Natural killer cell (primary cell): ENCODE data around the gene FSIP1. TPM values are rescaled to one million over a fixed set of nuclear protein-coding genes. Genes with fewer than 3 reads are reported as not detected.

ENCODE experiments used
- ATAC-seq, 3 donors: fragments of 150-1000 bp in 2 of 3; fragments of 200-7000 bp in 1 of 3; cut with Tn5 transposase; 1 replicate in 1 of 3; 2 replicates in 2 of 3; pipeline ENCODE4 v1.10.0; 2021; ENCODE audit warnings: mild to moderate bottlenecking in 2 of 3, moderate library complexity in 2 of 3
- DNase-seq, 2 donors: peaks; one replicate each; pipeline versions ENCODE4 v3.0.0 to v3.0.0-alpha.2; 2013 to 2021; ENCODE audit warnings: mixed read lengths in 1 of 2
- H3K27ac ChIP-seq: one replicate; pipeline ENCODE4 v1.5.1; 2013; ENCODE audit warnings: mild to moderate bottlenecking, low read length
- H3K27me3 ChIP-seq: one replicate; pipeline ENCODE4 v1.6.1; 2013; ENCODE audit warnings: low read length; ENCODE audit not compliant: control insufficient read depth, insufficient read depth
- H3K36me3 ChIP-seq: one replicate; pipeline ENCODE4 v1.6.1; 2013; ENCODE audit warnings: low read length; ENCODE audit not compliant: control insufficient read depth, insufficient read depth
- H3K4me1 ChIP-seq: one replicate; pipeline ENCODE4 v1.6.1; 2013; ENCODE audit warnings: low read length; ENCODE audit not compliant: control insufficient read depth, insufficient read depth
- H3K4me3 ChIP-seq: one replicate; pipeline ENCODE4 v1.5.1; 2013; ENCODE audit warnings: low read length
- H3K9me3 ChIP-seq: one replicate; pipeline ENCODE4 v1.6.1; 2013; ENCODE audit warnings: low read length; ENCODE audit not compliant: control insufficient read depth, insufficient read depth
- H3K27ac Mint-ChIP-seq, 2 donors: one replicate each; pipeline ENCODE4 v1.8.0; 2022; ENCODE audit warnings: mild to moderate bottlenecking in 2 of 2, mixed read lengths in 2 of 2, moderate library complexity in 1 of 2
- H3K27me3 Mint-ChIP-seq, 2 donors: one replicate each; pipeline ENCODE4 v1.8.0; 2022; ENCODE audit warnings: low read depth in 2 of 2, mixed read lengths in 2 of 2
- H3K36me3 Mint-ChIP-seq: one replicate; pipeline ENCODE4 v1.8.0; 2022; ENCODE audit warnings: mixed read lengths
- H3K4me1 Mint-ChIP-seq, 2 donors: one replicate each; pipeline ENCODE4 v1.8.0; 2022; ENCODE audit warnings: mixed read lengths in 2 of 2
- H3K4me3 Mint-ChIP-seq: one replicate; pipeline ENCODE4 v1.8.0; 2022; ENCODE audit warnings: mild to moderate bottlenecking, moderate library complexity, mixed read lengths
- H3K9me3 Mint-ChIP-seq, 2 donors: one replicate each; pipeline ENCODE4 v1.8.0; 2022; ENCODE audit warnings: mixed read lengths in 2 of 2
- CTCF ChIP-seq: fragments of 200-600 bp; IDR thresholded peaks from one replicate; pipeline ENCODE4 v1.8.0; 2022; ENCODE audit warnings: antibody characterized with exemption
- WGBS: methylation state at CpG from one replicate; pipeline ENCODE4 v1.1.7; 2013; ENCODE audit warnings: missing lambda C conversion rate; ENCODE audit not compliant: insufficient coverage; 5-methylcytosine and 5-hydroxymethylcytosine counted together
- intact Hi-C: fragments of 100-400 bp; cut with micrococcal nuclease; formaldehyde crosslinking; loops from one replicate; pipeline ENCODE4 v1.14.2; 2022
- total RNA-seq, 4 donors: library from RNA; stranded (reverse); fragments of 120-200 nt in 1 of 4; gene quantifications; one replicate each; pipeline versions ENCODE4 v1.2.3 to v1.2.4, GENCODE V29; 2013 to 2022

The FSIP1 gene
- total RNA-seq, 3 donors from 2014 or later (not counting 1 experiment from before 2014, with no cell fraction given) = 1.1 to 2.3 (median 1.8) TPM

- peaks cover 14% of the 10 kb centered on the region for H3K4me1 ChIP-seq
- no peaks in the 10 kb centered on the region for H3K27me3 Mint-ChIP-seq
- DNase-seq = no peak
- H3K36me3 ChIP-seq = no peaks in the 10 kb centered on the region
- H3K36me3 Mint-ChIP-seq = peaks cover 32% of the 10 kb centered on the region
- H3K4me3 Mint-ChIP-seq = peak overlapping the region; percentile 68
- intact Hi-C loops = loop anchor here (2.0 kb wide), 1 partner anchor 13 kb away; no protein-coding TSS in a partner anchor
- peak overlapping the region; percentile 55 for H3K27ac ChIP-seq
- H3K27ac Mint-ChIP-seq = peak overlapping the region; percentile 90 to 91
- WGBS = 79% methylated on average over 4 of the region's 4 CpGs
- no peak for TF ChIP-seq CTCF
- H3K4me3 ChIP-seq = no peak overlapping the region
- H3K9me3 Mint-ChIP-seq = peaks cover 0 to 19% of the 10 kb centered on the region in 2 donors
- ATAC-seq = no peak
- H3K9me3 ChIP-seq = peaks cover 19% of the 10 kb centered on the region
- no peaks in the 10 kb centered on the region for H3K27me3 ChIP-seq
- peaks cover 44 to 47% of the 10 kb centered on the region in 2 donors for H3K4me1 Mint-ChIP-seq
Measured at GRCh38 chr15:39609166-39609916, 173.3 kb downstream of the FSIP1 start.

DNA sequence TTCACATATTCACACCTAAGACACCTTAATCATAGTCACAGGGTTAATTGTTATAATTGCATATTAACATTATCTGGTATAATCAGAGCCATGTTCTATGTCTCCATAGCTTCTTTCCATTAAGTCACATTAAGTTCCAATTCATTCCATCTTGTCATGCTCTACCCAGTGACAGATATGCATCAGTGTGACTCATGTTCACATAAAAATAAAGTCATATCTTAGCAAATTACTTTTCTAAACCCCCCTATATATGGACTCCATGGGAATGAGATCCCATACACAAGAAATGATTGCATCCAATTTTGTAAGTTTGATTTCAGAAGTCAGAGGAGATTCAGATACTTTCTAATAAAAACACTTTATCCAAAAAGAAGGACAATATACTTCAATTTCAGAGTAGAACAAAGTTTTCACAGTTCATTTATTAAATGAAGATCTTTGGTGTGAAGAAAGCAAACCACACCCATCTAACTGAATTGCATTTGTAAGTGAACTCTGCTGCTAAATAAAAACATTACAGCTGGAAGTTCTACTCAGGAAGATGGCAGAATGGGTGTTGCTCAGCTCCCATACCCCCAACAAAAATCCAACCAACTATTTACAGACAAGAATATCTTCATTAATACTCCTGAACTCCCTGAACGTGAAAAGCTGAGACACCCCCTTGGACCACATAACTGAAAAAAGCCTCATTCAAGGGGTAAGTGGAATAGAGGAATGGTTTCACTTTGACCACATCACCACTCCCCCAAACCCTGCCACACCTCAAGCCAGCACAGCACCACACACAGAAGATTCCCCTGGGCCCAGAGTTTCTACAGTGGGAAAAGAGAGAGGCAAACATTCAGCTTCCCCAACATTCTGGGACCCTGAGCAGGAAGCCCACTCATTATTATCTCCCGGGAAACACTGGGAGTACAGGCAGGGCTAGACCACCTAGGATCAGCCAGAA is 174.2 kb downstream of the FSIP1 start:
- H3K27me3 ChIP-seq = no peaks in the 10 kb centered on the region
- H3K27me3 Mint-ChIP-seq = no peaks in the 10 kb centered on the region
- peaks cover 43 to 47% of the 10 kb centered on the region in 2 donors for H3K4me1 Mint-ChIP-seq
- no peak for TF ChIP-seq CTCF
- H3K27ac ChIP-seq = peak overlapping the region; percentile 55
- peak overlapping the region; percentile 68 for H3K4me3 Mint-ChIP-seq
- H3K36me3 Mint-ChIP-seq = peaks cover 24% of the 10 kb centered on the region
- peaks cover 19% of the 10 kb centered on the region for H3K9me3 ChIP-seq
- intact Hi-C loops = loop anchor here (2.0 kb wide), 1 partner anchor 14 kb away; no protein-coding TSS in a partner anchor
- H3K9me3 Mint-ChIP-seq = peaks cover 0 to 16% of the 10 kb centered on the region in 2 donors
- DNase-seq = no peak
- H3K4me3 ChIP-seq = no peak overlapping the region
- ATAC-seq = peak; percentile 42 to 71 (median 46)
- peak overlapping the region; percentile 90 to 91 for H3K27ac Mint-ChIP-seq
- H3K4me1 ChIP-seq = peaks cover 14% of the 10 kb centered on the region
- no peaks in the 10 kb centered on the region for H3K36me3 ChIP-seq
- WGBS = 100% methylated on average over 1 of the region's 2 CpGs

GRCh38 chr15:39605146-39605545 is 177.5 kb downstream of the FSIP1 start:
- intact Hi-C loops = no loop called here
- Mint-ChIP-seq H3K4me1 (peaks cover 48 to 52% of the 10 kb centered on the region in 2 donors), H3K27me3 (no peaks in the 10 kb centered on the region), H3K9me3 (no peaks in the 10 kb centered on the region), H3K27ac (peak overlapping the region in 1 of 2 donors; percentile 61), H3K36me3 (no peaks in the 10 kb centered on the region), H3K4me3 (no peak overlapping the region)
- Histone ChIP-seq H3K4me1 (peaks cover 14% of the 10 kb centered on the region), H3K9me3 (peaks cover 10% of the 10 kb centered on the region), H3K4me3 (no peak overlapping the region), H3K36me3 (no peaks in the 10 kb centered on the region), H3K27ac (no peak overlapping the region), H3K27me3 (no peaks in the 10 kb centered on the region)
- no peak for TF ChIP-seq CTCF
- ATAC-seq (no peak), DNase-seq (no peak)
- WGBS = 83% methylated on average over 1 of the region's 1 CpG
